Measurements from ENCODE around the gene SOCS7.
"Not testable (repeated sequence)": the region's sequence is repeated elsewhere in the genome, so short reads cannot be mapped to it uniquely, and the experiment has no call there.

Gene SOCS7

DNA sequence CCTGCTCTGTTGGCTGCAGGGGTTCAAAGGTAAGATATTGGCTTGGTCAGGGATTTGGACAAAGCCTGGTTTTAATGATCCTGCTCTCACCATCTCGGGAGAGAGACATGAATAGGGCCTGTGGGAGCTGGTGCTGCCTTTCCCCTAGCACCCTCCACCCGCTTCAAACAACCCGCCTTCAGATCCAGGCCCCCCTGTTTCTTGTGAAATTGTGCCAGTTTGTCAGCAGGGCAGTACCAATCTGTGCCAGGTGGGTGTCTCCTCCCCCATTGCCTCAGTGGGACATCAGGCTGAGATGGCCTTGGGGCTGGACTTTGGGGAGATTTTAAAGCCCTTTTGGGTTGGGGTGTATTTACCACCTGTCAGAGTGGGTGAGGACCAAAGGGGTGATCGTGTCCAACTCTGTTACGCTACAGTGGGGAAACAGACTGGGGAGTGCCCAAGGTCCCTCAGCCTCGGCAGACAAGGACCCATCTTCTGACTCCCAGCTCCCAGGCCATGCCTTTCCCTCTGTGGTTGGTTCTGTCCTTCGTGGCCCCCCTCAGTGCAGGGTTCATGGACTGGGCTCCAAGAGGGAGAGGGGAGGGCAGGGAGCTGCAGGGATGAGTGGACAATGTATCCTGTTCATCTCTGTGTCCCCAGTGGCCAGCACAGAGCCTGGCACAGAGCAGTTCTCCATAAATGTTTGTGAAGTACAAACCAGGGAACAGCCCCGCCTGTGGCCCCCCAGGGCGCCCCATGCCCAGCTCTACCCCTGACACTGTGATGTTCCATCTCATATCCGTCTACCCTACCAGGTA lies 79.9 kb downstream of the SOCS7 start:
- Mint-ChIP-seq H3K9me3 (no peaks in the 10 kb centered on the region), H3K4me3 (no peak overlapping the region), H3K36me3 (no peaks in the 10 kb centered on the region), H3K4me1 (peaks cover 18% of the 10 kb centered on the region), H3K27ac (no peak overlapping the region)
- ATAC-seq (no peak), DNase-seq (ENCODE audit: low spot score in 2 of 2) (no peak)

DNA sequence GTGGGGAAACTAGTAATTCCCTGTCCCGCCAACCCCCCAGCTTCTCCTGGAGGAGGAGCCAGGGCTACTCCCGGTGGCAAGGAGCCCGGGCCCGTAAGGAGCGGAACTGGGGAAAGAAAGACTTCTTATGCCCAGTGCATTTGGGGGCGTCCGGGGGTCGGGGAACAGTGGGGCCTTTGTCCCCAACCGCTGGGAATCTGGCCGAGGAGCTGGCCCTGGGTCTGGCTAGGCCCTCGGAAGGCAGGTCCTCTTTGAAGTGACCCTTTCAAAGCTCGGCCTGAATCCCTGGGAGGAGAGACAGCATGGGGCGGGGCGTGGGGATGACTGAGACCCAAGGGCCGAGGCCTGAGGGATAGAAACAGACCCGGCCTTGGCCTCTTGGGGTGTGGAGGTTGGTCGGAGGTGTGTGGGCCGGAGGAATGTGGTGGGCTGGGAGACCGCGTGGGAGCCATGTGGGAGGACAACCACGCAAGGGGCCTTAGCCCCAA lies 82.6 kb downstream of the SOCS7 start:
- no peak overlapping the region for H3K27ac Mint-ChIP-seq
- peaks cover 5% of the 10 kb centered on the region for H3K4me1 Mint-ChIP-seq
- no peaks in the 10 kb centered on the region for H3K9me3 Mint-ChIP-seq
- H3K4me3 Mint-ChIP-seq: no peak overlapping the region
- H3K36me3 Mint-ChIP-seq: no peaks in the 10 kb centered on the region
- DNase-seq (ENCODE audit: low spot score in 2 of 2): no peak
- no peak for ATAC-seq

DNA sequence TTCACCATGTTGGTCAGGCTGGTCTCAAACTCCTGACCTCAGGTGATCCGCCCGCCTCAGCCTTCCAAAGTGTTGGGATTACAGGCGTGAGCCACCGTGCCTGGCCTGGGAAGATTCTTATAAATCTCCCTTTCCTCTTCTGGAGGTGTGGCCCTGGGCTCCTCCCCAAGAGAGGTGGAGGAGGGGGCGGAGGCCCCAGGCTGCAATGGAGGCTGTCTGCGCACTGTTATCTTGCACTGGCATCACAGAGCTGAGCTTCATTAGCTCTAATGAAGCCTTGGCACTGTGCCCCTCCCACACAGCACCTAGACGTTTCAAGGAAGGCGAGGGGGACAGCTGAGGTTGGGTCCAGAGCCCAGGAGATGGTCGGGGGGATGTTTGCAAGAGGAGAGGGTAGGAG lies 84.2 kb downstream of the SOCS7 start:
- Mint-ChIP-seq H3K27ac (no peak overlapping the region), H3K9me3 (no peaks in the 10 kb centered on the region), H3K36me3 (no peaks in the 10 kb centered on the region), H3K4me1 (no peaks in the 10 kb centered on the region), H3K4me3 (no peak overlapping the region)
- no peak for DNase-seq (ENCODE audit: low spot score in 2 of 2)
- ATAC-seq: no peak

DNA sequence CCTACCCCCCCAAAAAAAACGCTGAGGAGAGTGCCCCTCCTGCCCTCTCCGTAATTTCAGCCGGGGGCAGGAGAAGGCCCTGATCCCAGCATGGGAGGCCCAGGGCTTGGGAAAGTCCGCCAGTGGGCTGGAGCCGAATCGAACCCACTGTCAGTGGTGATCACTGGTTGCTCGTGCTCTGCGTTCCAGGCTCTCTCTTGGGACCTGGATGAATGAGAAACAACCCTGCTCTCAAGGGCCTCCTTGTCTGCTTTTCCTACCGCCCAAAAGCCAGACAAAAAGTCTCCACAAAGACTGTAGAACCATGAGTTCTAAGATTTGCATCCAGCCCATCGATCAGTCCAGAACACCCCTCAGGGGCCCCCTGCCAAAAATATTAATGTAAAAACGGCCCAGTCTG lies 84.7 kb downstream of the SOCS7 start:
- Mint-ChIP-seq H3K27ac (no peak overlapping the region), H3K36me3 (no peaks in the 10 kb centered on the region), H3K4me3 (no peak overlapping the region), H3K9me3 (no peaks in the 10 kb centered on the region), H3K4me1 (no peaks in the 10 kb centered on the region)
- DNase-seq (ENCODE audit: low spot score in 2 of 2): no peak
- ATAC-seq: no peak

DNA sequence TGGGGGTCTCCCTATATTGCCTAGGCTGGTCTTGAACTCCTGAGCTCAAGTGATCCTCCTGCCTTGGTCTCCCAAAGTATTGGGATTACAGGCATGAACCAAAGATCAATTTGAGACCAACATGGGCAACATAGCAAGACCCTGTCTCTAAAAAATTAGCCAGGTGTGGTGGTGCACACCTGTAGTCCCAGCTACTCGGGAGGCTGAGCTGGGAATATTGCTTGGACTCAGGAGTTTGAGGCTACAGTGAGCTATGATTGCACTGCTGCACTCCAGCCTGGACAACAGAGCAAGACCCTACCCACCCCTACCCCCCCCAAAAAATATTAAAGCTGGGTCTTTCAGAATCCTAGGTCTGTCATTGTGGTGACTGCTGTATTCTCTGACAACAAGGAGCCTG lies 85.7 kb downstream of the SOCS7 start:
- H3K4me1 Mint-ChIP-seq; H3K4me3 Mint-ChIP-seq; H3K36me3 Mint-ChIP-seq; ATAC-seq; H3K27ac Mint-ChIP-seq; DNase-seq (ENCODE audit: low spot score in 2 of 2); H3K9me3 Mint-ChIP-seq: not testable (repeated sequence)

DNA sequence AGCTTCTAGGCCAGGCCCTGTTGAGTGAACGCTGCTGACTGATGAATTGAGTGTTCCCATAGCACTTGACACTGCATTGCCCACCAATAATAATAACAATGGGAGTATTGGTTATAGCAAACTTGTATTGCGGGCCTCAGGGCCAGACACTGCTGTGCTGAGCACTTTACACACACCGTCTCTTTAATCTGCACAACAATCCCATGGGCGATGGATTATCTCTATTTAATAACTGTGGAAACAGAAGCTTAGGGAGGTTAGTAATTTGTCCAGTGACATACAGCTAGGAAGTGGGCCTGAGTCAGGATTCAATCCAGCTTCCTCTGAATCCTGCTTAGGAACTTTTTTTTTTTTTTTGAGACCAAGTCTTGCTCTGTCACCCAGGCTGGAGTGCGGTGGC lies 87.8 kb downstream of the SOCS7 start:
- no peaks in the 10 kb centered on the region for H3K9me3 Mint-ChIP-seq
- peaks cover 6% of the 10 kb centered on the region for H3K4me1 Mint-ChIP-seq
- no peak overlapping the region for H3K27ac Mint-ChIP-seq

DNA sequence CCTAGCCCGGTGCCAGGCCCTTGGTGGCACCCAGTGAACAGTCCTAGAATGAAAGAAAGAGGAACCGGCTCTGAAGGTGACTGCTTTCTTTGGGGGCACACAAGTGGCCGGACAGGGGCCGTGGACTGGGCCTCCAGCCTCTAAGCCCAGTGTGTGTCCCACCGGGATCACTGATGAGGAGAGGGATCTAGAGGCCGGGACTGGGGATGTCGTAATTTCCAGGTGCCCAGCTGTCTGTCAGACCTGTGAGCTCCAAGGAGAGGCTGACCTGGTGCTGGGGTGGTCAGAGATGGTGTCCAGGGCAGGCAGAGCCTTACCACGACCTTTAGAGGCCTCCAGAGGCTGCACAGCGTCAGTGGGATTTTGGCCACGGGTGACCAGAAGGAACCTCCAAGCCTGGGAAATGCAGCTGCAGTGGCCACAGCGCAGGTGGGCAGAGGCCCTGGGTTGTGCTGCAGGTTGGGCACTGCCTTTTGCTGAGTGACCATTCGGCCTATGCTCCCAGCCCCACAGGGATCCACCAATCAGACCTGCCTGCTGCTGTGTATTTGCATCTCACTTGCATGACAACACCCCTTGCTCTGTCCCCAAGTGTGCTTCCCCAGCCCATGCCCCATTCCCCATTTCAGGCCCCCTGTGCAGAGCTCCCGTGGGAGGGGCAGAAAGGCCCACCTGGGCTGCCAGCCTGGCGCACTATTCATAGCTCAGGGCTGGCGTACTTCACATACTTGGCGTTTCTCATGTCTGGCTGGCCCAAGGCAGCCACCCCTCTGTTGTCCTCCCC lies 89.2 kb downstream of the SOCS7 start:
- Mint-ChIP-seq H3K4me1 (peaks cover 6% of the 10 kb centered on the region), H3K9me3 (no peaks in the 10 kb centered on the region), H3K27ac (no peak overlapping the region), H3K4me3 (no peak overlapping the region), H3K36me3 (no peaks in the 10 kb centered on the region)
- ATAC-seq (no peak), DNase-seq (ENCODE audit: low spot score in 2 of 2) (no peak)

More for the DNA sequence above, 87.8 kb downstream of the SOCS7 start:
- no peak for DNase-seq (ENCODE audit: low spot score in 2 of 2)
- Mint-ChIP-seq H3K4me3 (no peak overlapping the region), H3K36me3 (no peaks in the 10 kb centered on the region)
- ATAC-seq: no peak

DNA sequence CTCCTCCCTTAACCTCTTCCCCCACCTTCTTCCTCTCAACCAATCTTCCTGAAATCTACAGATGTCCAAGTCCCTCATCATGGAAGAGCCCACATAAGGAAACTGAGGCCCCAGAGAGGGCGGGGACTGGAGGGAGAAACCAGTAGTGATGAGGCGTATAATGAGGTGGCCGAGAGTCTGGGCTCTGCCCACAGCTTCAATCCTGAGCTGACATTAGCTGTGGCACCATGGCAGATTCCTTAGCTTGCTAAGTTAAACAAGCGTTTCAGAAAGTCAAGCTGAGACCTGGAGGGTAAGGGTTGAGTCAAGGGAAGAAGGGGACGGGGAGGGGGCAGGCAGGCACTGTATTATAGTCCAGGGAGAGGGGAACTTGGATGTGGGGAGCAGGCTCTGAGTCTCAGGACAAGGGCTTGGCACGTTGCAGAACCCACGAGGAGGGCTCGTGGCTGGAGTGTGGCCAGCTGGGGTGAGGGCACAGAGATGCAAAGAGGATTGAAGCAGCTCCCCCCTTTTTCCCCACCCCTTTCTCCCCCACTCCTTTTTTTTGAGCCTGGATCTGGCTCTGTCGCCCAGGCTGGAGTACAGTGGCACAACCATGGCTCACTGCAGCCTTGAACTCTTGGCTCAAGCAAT lies 89.9 kb downstream of the SOCS7 start:
- DNase-seq (ENCODE audit: low spot score in 2 of 2): no peak
- Mint-ChIP-seq H3K4me1 (peaks cover 6% of the 10 kb centered on the region), H3K27ac (no peak overlapping the region), H3K9me3 (no peaks in the 10 kb centered on the region), H3K4me3 (no peak overlapping the region), H3K36me3 (no peaks in the 10 kb centered on the region)
- ATAC-seq: no peak

DNA sequence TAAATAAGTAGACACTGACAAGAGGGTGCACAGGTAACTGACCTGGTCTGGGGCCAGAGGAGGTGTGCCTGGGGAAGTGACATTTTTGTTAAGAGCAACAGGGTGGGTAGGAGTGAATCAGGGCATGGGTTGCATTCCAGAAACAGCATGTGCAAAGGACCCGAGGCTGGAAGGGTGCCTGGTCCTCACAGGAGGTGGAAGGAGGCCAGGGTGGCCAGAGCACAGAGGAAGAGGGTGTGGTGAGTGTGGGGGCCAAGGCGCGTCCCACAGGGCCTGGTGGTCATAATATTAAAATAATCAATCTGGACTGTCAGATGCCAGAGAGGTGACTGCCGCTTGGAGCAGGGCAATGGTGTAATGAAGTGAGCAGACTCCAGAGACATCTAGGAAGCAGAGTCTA lies 90.9 kb downstream of the SOCS7 start:
- Mint-ChIP-seq H3K36me3 (no peaks in the 10 kb centered on the region), H3K27ac (no peak overlapping the region), H3K9me3 (no peaks in the 10 kb centered on the region), H3K4me1 (peaks cover 6% of the 10 kb centered on the region), H3K4me3 (no peak overlapping the region)
- DNase-seq (ENCODE audit: low spot score in 2 of 2): no peak
- ATAC-seq: no peak

DNA sequence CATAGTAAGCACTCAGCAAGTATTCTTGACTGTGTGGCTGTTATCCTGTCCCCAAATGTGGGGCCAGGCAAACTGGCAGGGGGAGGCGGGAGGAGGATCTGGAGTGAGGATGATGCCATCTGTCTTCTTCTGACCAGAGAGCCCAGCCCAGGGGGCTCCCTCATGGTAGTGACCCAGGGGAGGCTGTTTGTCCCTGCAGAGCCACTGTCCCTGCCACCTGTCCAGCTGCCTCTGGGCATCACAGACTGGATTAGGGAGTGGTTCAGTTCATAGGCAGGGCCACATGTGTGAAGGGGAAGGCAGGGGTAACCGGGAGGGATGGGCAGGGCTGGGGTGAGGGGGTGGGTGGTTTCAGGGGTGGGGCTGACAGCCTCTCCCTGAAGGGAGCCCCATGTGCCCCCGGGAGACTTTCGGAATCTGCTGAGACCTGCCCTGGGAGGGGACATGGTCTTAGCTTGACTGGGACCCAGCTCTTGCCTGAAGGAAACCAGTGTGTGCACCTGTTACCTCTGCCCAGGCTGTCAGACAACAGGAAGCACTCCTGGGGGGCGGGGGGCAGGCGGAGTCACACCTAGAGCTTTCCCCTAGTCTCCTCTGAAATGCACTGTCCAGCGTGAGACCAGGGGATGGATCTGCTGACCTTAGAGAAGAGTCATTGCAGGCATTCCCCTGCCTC lies 91.8 kb downstream of the SOCS7 start:
- H3K9me3 Mint-ChIP-seq: no peaks in the 10 kb centered on the region
- H3K4me3 Mint-ChIP-seq: no peak overlapping the region
- H3K27ac Mint-ChIP-seq: no peak overlapping the region
- ATAC-seq (no peak), DNase-seq (ENCODE audit: low spot score in 2 of 2) (no peak)
- H3K36me3 Mint-ChIP-seq: no peaks in the 10 kb centered on the region
- H3K4me1 Mint-ChIP-seq: peaks cover 6% of the 10 kb centered on the region

DNA sequence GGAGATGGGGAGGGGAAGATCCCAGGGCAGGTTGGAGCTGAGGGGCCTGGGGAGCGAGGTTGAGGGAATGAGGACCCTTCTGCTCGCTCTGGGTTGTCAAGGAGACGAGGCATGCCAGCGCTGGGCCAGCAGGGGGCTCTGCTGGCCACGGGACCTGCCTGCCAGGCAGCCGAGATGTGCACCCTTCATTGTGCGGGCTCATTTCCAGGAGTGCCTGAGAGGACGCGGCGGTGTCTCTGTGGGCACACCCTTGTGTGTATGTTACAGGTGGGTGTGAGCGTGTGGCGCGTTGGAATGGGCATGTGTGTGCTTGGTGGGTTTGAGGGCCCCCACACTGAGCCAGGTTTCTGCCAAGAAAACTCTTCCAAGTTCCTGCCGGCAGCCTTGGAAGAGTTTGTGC lies 92.5 kb downstream of the SOCS7 start:
- Mint-ChIP-seq H3K36me3 (no peaks in the 10 kb centered on the region), H3K4me3 (no peak overlapping the region), H3K9me3 (no peaks in the 10 kb centered on the region), H3K4me1 (peaks cover 6% of the 10 kb centered on the region), H3K27ac (no peak overlapping the region)
- ATAC-seq (peak; percentile 79), DNase-seq (ENCODE audit: low spot score in 2 of 2) (peak; percentile 26 to 72)

DNA sequence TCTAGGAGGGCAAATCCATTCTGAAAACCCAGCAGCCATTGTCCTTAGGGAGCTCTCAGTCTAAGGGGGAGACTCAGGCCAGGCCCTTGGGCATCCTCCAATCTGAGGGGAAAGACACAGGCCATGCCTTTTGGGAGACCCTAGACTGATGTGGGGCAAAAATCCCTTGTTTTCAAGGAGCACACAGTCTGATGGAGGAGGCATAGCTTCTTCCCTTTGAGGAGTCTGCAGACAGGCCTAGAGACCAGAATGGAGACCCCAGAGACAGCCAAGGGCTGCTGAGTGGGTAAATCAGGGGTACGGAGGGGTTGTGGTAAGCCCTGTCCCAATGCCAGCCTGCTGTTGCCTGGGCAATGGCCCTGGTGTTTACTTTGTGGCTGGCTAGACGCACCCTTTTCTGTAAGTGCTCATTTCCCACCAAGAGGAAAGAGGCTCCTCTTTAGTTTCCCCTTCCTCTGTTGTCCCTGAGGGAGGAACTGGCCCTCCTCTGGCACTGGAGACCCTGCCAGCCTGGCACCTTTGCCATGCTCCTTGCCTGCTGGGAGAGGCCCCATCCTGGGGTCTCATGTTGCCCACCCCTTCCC lies 96.0 kb downstream of the SOCS7 start:
- H3K4me3 Mint-ChIP-seq: no peak overlapping the region
- peaks cover 4% of the 10 kb centered on the region for H3K4me1 Mint-ChIP-seq
- DNase-seq (ENCODE audit: low spot score in 2 of 2) (no peak), ATAC-seq (no peak)
- no peaks in the 10 kb centered on the region for H3K9me3 Mint-ChIP-seq
- no peaks in the 10 kb centered on the region for H3K36me3 Mint-ChIP-seq
- no peak overlapping the region for H3K27ac Mint-ChIP-seq

DNA sequence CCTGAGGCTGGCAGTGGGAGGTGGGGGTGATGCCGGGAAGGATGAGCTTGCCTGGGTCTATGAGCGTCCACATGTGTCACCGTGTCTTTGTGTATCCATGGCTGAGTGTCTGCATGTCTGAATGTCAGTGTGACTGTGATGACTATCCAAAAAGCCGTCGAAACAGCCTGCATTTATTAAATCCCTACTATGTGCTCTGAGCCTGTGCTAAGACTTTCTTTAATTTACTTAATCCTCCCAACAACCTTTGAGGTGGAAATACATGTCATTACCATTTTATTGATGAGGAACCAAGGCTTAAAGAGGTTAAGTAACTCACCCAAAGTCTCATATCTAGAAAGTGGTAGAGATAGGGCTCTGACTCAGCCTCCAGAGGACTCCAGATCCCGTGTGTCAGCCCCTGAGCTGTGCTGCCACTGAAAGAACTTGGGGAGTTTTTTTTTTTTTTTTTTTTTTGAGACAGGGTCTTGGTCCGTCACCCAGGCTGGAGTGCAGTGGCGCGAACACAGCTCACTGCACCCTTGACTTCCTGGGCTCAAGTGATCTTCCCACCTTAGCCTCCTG lies 96.6 kb downstream of the SOCS7 start:
- peaks cover 9% of the 10 kb centered on the region for H3K4me1 Mint-ChIP-seq
- no peak for DNase-seq (ENCODE audit: low spot score in 2 of 2)
- H3K36me3 Mint-ChIP-seq: no peaks in the 10 kb centered on the region
- peak; percentile 65 for ATAC-seq
- no peak overlapping the region for H3K27ac Mint-ChIP-seq
- H3K4me3 Mint-ChIP-seq: no peak overlapping the region
- H3K9me3 Mint-ChIP-seq: no peaks in the 10 kb centered on the region

DNA sequence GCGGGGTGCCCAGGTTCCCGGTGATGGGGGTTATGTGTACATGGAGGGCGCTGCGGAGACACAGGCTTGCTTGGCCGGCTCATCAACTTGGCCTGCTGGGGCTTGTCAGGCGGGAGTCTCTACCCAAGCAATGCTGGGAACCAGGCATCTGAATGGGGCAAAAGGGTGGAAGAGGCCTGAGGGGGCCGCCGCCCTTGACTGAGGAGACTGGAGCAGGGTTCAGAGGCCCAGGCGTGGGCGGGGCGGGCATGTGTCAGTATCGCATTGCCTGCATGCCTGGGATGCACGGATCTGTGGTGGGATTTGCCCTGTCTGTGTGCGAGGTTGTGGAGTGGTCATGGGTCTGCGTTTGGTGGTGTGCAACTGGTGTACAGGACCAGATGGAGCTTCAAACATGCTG lies 97.7 kb downstream of the SOCS7 start:
- no peak overlapping the region for H3K27ac Mint-ChIP-seq
- no peak for DNase-seq (ENCODE audit: low spot score in 2 of 2)
- no peaks in the 10 kb centered on the region for H3K36me3 Mint-ChIP-seq

More for the DNA sequence above, 97.7 kb downstream of the SOCS7 start:
- no peak for ATAC-seq
- Mint-ChIP-seq H3K4me1 (peaks cover 12% of the 10 kb centered on the region), H3K4me3 (no peak overlapping the region), H3K9me3 (no peaks in the 10 kb centered on the region)

Data from stimulated activated effector memory CD8-positive, alpha-beta T cell treated with anti-CD3 and anti-CD28 coated beads, Interleukin-12 subunit alpha, Interleukin-12 subunit beta, amount 100 ng/mL, for 72 hours (primary cell).